ENCODE measurements around the gene ZSCAN5A.
"Not testable (repeated sequence)": the region's sequence is repeated elsewhere in the genome, so short reads cannot be mapped to it uniquely, and the experiment has no call there.

Gene ZSCAN5A

GRCh38 chr19:56253737-56254136 is 60.9 kb downstream of the ZSCAN5A start:
- peak; percentile 56 for TF ChIP-seq CTCF (conservative IDR thresholded peaks at IDR 0.05; ENCODE audit: low read length)
- peak; percentile 63 for DNase-seq (ENCODE audit: low read depth)

GRCh38 chr19:56252699-56253422 is 61.8 kb downstream of the ZSCAN5A start:
- no peak overlapping the region for H3K4me3 ChIP-seq (ENCODE audit: low read length)
- DNase-seq (ENCODE audit: low read depth) = peak; percentile 72
- peak; percentile 80 for TF ChIP-seq CTCF (conservative IDR thresholded peaks at IDR 0.05; ENCODE audit: low read length)

More at GRCh38 chr19:56253737-56254136, 60.9 kb downstream of the ZSCAN5A start:
- H3K4me3 ChIP-seq (ENCODE audit: low read length) = no peak overlapping the region

GRCh38 chr19:56248736-56249338 is 65.8 kb downstream of the ZSCAN5A start:
- DNase-seq (ENCODE audit: low read depth) = not testable (repeated sequence)

GRCh38 chr19:56245764-56246163 is 68.9 kb downstream of the ZSCAN5A start:
- not testable (repeated sequence) for H3K4me3 ChIP-seq (ENCODE audit: low read length)

More at GRCh38 chr19:56248736-56249338, 65.8 kb downstream of the ZSCAN5A start:
- H3K4me3 ChIP-seq (ENCODE audit: low read length) = not testable (repeated sequence)

GRCh38 chr19:56245121-56245740 is 69.4 kb downstream of the ZSCAN5A start:
- TF ChIP-seq CTCF (conservative IDR thresholded peaks at IDR 0.05; ENCODE audit: low read length) = no peak
- peak; percentile 33 for DNase-seq (ENCODE audit: low read depth)
- no peak overlapping the region for H3K4me3 ChIP-seq (ENCODE audit: low read length)

More at GRCh38 chr19:56245764-56246163, 68.9 kb downstream of the ZSCAN5A start:
- not testable (repeated sequence) for DNase-seq (ENCODE audit: low read depth)

- no peak for DNase-seq (ENCODE audit: low read depth)
- TF ChIP-seq CTCF (conservative IDR thresholded peaks at IDR 0.05; ENCODE audit: low read length) = no peak
Measured at GRCh38 chr19:56223481-56223880, 91.2 kb downstream of the ZSCAN5A start.

GRCh38 chr19:56222901-56223300 is 91.7 kb downstream of the ZSCAN5A start:
- no peak for DNase-seq (ENCODE audit: low read depth)
- H3K4me3 ChIP-seq (ENCODE audit: low read length) = no peak overlapping the region
- TF ChIP-seq CTCF (conservative IDR thresholded peaks at IDR 0.05; ENCODE audit: low read length) = no peak

More at GRCh38 chr19:56223481-56223880, 91.2 kb downstream of the ZSCAN5A start:
- no peak overlapping the region for H3K4me3 ChIP-seq (ENCODE audit: low read length)

- H3K4me3 ChIP-seq (ENCODE audit: low read length) = no peak overlapping the region
- TF ChIP-seq CTCF (conservative IDR thresholded peaks at IDR 0.05; ENCODE audit: low read length) = no peak
- no peak for DNase-seq (ENCODE audit: low read depth)
Measured at GRCh38 chr19:56221851-56222250, 92.8 kb downstream of the ZSCAN5A start.
